CD8-positive, alpha-beta memory T cell (primary cell): ENCODE results near the gene CDH12. TPM values are rescaled to one million over a fixed set of nuclear protein-coding genes. Genes with fewer than 3 reads are reported as not detected.

Source experiments
- CTCF ChIA-PET: fragments of 350-600 bp; sonication (Branson Sonifier 250); formaldehyde crosslinking; loops from one replicate; lab custom pipeline; 2021; ENCODE audit warnings: antibody characterized with exemption; lab: Charles Lee
- POLR2A ChIA-PET: fragments of 350-600 bp; sonication (Branson Sonifier 250); formaldehyde crosslinking; loops from one replicate; lab custom pipeline; 2021; ENCODE audit warnings: antibody characterized with exemption; lab: Charles Lee
- DNase-seq, 5 donors: peaks; one replicate each; pipeline versions ENCODE4 v3.0.0 to v3.0.0-alpha.2; 2020 to 2022; ENCODE audit warnings: mixed read lengths in 1 of 5
- H3K27ac ChIP-seq: one replicate; pipeline ENCODE4 v1.7.0; 2013; ENCODE audit warnings: low read depth, mild to moderate bottlenecking, low read length, moderate library complexity
- H3K27me3 ChIP-seq: 2 replicates; pipeline ENCODE4 v1.7.0; 2013; ENCODE audit warnings: low read length, mild to moderate bottlenecking; ENCODE audit not compliant: insufficient read depth, poor library complexity, severe bottlenecking
- H3K36me3 ChIP-seq: 2 replicates; pipeline ENCODE4 v1.7.0; 2013; ENCODE audit warnings: mild to moderate bottlenecking, low read length, moderate library complexity; ENCODE audit not compliant: insufficient read depth
- H3K4me1 ChIP-seq: 2 replicates; pipeline ENCODE4 v1.7.0; 2013; ENCODE audit warnings: mild to moderate bottlenecking, low read length, moderate library complexity; ENCODE audit not compliant: insufficient read depth
- H3K4me3 ChIP-seq: 2 replicates; pipeline ENCODE4 v1.7.0; 2013; ENCODE audit warnings: mild to moderate bottlenecking, low read length
- H3K9me3 ChIP-seq: 2 replicates; pipeline ENCODE4 v1.7.0; 2013; ENCODE audit warnings: mild to moderate bottlenecking, low read length
- H3K27ac Mint-ChIP-seq, 8 donors: one replicate each; pipeline ENCODE4 v1.8.0; 2020 to 2021; ENCODE audit warnings: mixed read lengths in 8 of 8, mild to moderate bottlenecking in 6 of 8, inconsistent platforms in 3 of 8, moderate library complexity in 3 of 8
- H3K27me3 Mint-ChIP-seq, 2 donors: one replicate each; pipeline ENCODE4 v1.8.0; 2020 to 2021; ENCODE audit warnings: mixed read lengths in 2 of 2, mild to moderate bottlenecking in 1 of 2, moderate library complexity in 1 of 2
- H3K36me3 Mint-ChIP-seq, 3 donors: one replicate each; pipeline ENCODE4 v1.8.0; 2020 to 2021; ENCODE audit warnings: mixed read lengths in 3 of 3, inconsistent platforms in 1 of 3, mild to moderate bottlenecking in 1 of 3
- H3K4me1 Mint-ChIP-seq, 3 donors: one replicate each; pipeline ENCODE4 v1.8.0; 2020 to 2021; ENCODE audit warnings: mixed read lengths in 3 of 3, inconsistent platforms in 1 of 3, mild to moderate bottlenecking in 1 of 3
- H3K4me3 Mint-ChIP-seq, 7 donors: one replicate each; pipeline ENCODE4 v1.8.0; 2020 to 2021; ENCODE audit warnings: mixed read lengths in 7 of 7, mild to moderate bottlenecking in 6 of 7, moderate library complexity in 4 of 7, inconsistent platforms in 2 of 7
- H3K9me3 Mint-ChIP-seq, 5 donors: one replicate each; pipeline ENCODE4 v1.8.0; 2020 to 2022; ENCODE audit warnings: mixed read lengths in 5 of 5, mild to moderate bottlenecking in 3 of 5, moderate library complexity in 2 of 5, inconsistent platforms in 1 of 5
- polyA plus RNA-seq: library from polyadenylated mRNA; unstranded; fragments of 300-500 nt; fragmentation: Illumina TruSeq; gene quantifications from one replicate; pipeline ENCODE4 v1.2.3, GENCODE V29; 2021
- total RNA-seq, 2 experiments: library from RNA; stranded (reverse); gene quantifications; one replicate each; pipeline ENCODE4 v1.2.3, GENCODE V29; 2021

CDH12 gene
- total and polyA plus RNA-seq, 3 experiments from 2014 or later = not detected

- H3K27me3 ChIP-seq = no peaks in the 10 kb centered on the region
- H3K27me3 Mint-ChIP-seq = no peaks in the 10 kb centered on the region
- no peaks in the 10 kb centered on the region for H3K4me1 Mint-ChIP-seq
- H3K36me3 ChIP-seq = no peaks in the 10 kb centered on the region
- H3K4me3 ChIP-seq = no peak overlapping the region
- POLR2A ChIA-PET = no interaction called here
- no peak overlapping the region for H3K27ac Mint-ChIP-seq
- H3K9me3 ChIP-seq = no peaks in the 10 kb centered on the region
- H3K36me3 Mint-ChIP-seq = no peaks in the 10 kb centered on the region
- peaks cover 3 to 28% (median 12%) of the 10 kb centered on the region in 5 donors for H3K9me3 Mint-ChIP-seq
- H3K4me3 Mint-ChIP-seq = no peak overlapping the region
- no peak for DNase-seq
- CTCF ChIA-PET = no interaction called here
- no peaks in the 10 kb centered on the region for H3K4me1 ChIP-seq
- H3K27ac ChIP-seq = no peak overlapping the region
These were observed 764.6 kb downstream of the CDH12 start for GRCh38 chr5:22088517-22088916.

GRCh38 chr5:22079566-22079965, 773.6 kb downstream of the CDH12 start:
- no peaks in the 10 kb centered on the region for H3K27me3 Mint-ChIP-seq
- DNase-seq = no peak
- peaks cover 1 to 25% (median 6%) of the 10 kb centered on the region in 5 donors for H3K9me3 Mint-ChIP-seq
- CTCF ChIA-PET = no interaction called here
- no peaks in the 10 kb centered on the region for H3K36me3 Mint-ChIP-seq
- Histone ChIP-seq H3K27me3 (no peaks in the 10 kb centered on the region), H3K27ac (no peak overlapping the region), H3K9me3 (no peaks in the 10 kb centered on the region), H3K4me1 (no peaks in the 10 kb centered on the region), H3K4me3 (no peak overlapping the region), H3K36me3 (no peaks in the 10 kb centered on the region)
- POLR2A ChIA-PET = no interaction called here
- no peak overlapping the region for H3K4me3 Mint-ChIP-seq
- no peak overlapping the region for H3K27ac Mint-ChIP-seq
- H3K4me1 Mint-ChIP-seq = no peaks in the 10 kb centered on the region

DNA sequence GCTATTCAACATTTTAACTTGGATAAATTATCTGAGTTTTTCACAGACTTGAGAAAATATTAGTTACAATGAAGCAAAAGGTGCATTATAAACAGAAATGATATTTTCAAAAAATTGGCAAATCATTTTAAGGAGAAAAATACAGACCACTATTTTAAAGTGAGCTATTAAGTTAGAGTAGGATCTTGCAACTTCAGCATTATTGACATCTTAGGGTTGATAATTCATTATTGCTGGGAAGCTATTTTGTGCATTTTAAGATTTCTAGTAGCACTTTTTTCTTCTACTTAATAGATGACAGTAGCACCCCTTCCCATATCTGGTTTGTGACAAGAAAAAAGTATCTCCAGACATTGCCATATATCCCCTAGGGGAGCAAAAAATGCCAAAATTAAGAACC, 774.1 kb downstream of the CDH12 start:
- no peaks in the 10 kb centered on the region for H3K4me1 ChIP-seq
- Mint-ChIP-seq H3K9me3 (peaks cover 4 to 25% (median 7%) of the 10 kb centered on the region in 5 donors), H3K4me1 (no peaks in the 10 kb centered on the region), H3K36me3 (no peaks in the 10 kb centered on the region), H3K27ac (no peak overlapping the region), H3K27me3 (no peaks in the 10 kb centered on the region), H3K4me3 (no peak overlapping the region)
- no peak for DNase-seq
- H3K27ac ChIP-seq = no peak overlapping the region
- H3K27me3 ChIP-seq = no peaks in the 10 kb centered on the region
- H3K4me3 ChIP-seq = no peak overlapping the region
- H3K36me3 ChIP-seq = no peaks in the 10 kb centered on the region
- ChIA-PET CTCF (no interaction called here), POLR2A (no interaction called here)
- H3K9me3 ChIP-seq = no peaks in the 10 kb centered on the region

- Mint-ChIP-seq H3K27me3 (no peaks in the 10 kb centered on the region), H3K4me1 (no peaks in the 10 kb centered on the region), H3K4me3 (no peak overlapping the region), H3K36me3 (no peaks in the 10 kb centered on the region), H3K27ac (no peak overlapping the region), H3K9me3 (peaks cover 6 to 17% (median 13%) of the 10 kb centered on the region in 5 donors)
- CTCF ChIA-PET = no interaction called here
- H3K4me1 ChIP-seq = no peaks in the 10 kb centered on the region
- H3K36me3 ChIP-seq = no peaks in the 10 kb centered on the region
- DNase-seq = no peak
- POLR2A ChIA-PET = no interaction called here
- no peaks in the 10 kb centered on the region for H3K9me3 ChIP-seq
- H3K4me3 ChIP-seq = no peak overlapping the region
- no peaks in the 10 kb centered on the region for H3K27me3 ChIP-seq
- no peak overlapping the region for H3K27ac ChIP-seq
These were observed 776.6 kb downstream of the CDH12 start for GRCh38 chr5:22076586-22076985.

DNA sequence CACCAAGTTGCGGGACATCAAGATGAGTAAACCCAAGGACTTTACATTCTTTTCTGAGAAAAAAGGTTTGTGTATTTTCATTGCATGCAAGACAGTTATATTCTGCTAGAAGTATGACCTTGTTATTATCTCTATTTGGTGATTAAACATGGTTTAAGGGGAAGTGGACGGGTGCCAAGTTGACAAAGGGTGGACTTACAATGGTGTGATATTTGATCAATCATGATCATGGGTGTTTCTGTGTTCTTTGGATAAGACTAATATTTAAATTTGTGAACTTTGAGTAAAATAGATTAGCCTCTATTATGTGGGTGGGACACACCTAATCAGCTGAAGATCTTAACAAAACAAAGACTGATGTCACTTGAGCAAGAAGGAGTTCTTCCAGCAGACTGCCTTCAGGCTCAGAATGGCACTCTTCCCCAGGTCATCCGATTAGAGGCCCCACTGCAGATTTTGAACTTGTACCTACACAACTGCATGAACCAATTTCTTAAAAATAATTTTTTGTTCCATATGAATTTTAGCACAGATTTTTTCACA, 782.9 kb downstream of the CDH12 start:
- H3K27me3 ChIP-seq = no peaks in the 10 kb centered on the region
- no peak for DNase-seq
- H3K4me3 Mint-ChIP-seq = no peak overlapping the region
- no peaks in the 10 kb centered on the region for H3K9me3 ChIP-seq
- no peaks in the 10 kb centered on the region for H3K4me1 Mint-ChIP-seq
- H3K27ac Mint-ChIP-seq = no peak overlapping the region
- no peaks in the 10 kb centered on the region for H3K4me1 ChIP-seq
- CTCF ChIA-PET = no interaction called here
- H3K36me3 Mint-ChIP-seq = no peaks in the 10 kb centered on the region
- no peaks in the 10 kb centered on the region for H3K27me3 Mint-ChIP-seq
- no peak overlapping the region for H3K4me3 ChIP-seq
- no peak overlapping the region for H3K27ac ChIP-seq
- POLR2A ChIA-PET = no interaction called here
- no peaks in the 10 kb centered on the region for H3K36me3 ChIP-seq
- peaks cover 9 to 31% (median 17%) of the 10 kb centered on the region in 5 donors for H3K9me3 Mint-ChIP-seq

DNA sequence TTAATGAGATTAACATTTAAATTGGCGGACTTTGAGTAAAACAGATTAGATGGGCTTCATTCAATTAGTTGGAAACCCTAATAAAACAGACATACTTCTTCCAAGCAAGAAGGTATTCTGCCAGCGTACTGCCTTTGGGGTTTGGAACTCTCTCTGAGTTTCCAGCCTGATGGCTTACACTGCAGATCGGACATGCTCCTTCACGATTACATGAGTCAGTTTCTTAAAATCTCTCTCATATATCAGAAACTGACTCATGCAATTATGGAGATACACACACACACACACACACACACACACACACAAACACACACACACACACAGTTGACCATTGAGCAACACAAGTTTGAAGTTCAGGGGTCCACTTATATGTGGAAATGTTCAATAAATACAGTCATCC, 789.4 kb downstream of the CDH12 start:
- Mint-ChIP-seq H3K36me3 (no peaks in the 10 kb centered on the region), H3K4me3 (no peak overlapping the region), H3K9me3 (peaks cover 0 to 17% (median 14%) of the 10 kb centered on the region in 5 donors), H3K27me3 (no peaks in the 10 kb centered on the region), H3K27ac (no peak overlapping the region), H3K4me1 (no peaks in the 10 kb centered on the region)
- Histone ChIP-seq H3K9me3 (no peaks in the 10 kb centered on the region), H3K27ac (no peak overlapping the region), H3K4me1 (no peaks in the 10 kb centered on the region), H3K36me3 (no peaks in the 10 kb centered on the region), H3K27me3 (no peaks in the 10 kb centered on the region), H3K4me3 (no peak overlapping the region)
- ChIA-PET CTCF (no interaction called here), POLR2A (no interaction called here)
- DNase-seq = no peak

DNA sequence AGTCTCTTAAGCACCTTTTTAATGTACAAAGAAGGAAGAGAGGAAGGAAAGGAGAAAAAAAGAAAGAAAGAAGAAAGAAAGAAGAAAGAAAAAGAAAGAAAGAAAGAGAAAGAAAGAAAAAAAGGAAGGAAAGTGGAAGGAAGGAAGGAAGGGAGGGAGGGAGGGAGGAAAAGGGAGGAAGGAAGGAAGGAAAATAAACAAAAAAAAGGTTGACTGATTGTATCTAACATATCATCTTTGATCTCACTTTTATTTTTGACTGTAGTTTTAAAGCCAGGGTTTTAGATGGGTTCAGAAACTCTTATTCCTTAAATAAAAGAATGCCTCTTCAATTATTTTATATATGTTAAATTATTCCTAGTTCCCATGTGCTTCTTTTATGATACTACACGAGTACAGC, 794.5 kb downstream of the CDH12 start:
- Mint-ChIP-seq H3K9me3 (peaks cover 0 to 28% (median 9%) of the 10 kb centered on the region in 5 donors), H3K4me1 (no peaks in the 10 kb centered on the region), H3K36me3 (no peaks in the 10 kb centered on the region), H3K4me3 (no peak overlapping the region), H3K27ac (no peak overlapping the region), H3K27me3 (no peaks in the 10 kb centered on the region)
- no peak overlapping the region for H3K4me3 ChIP-seq
- DNase-seq = no peak
- H3K36me3 ChIP-seq = no peaks in the 10 kb centered on the region
- H3K4me1 ChIP-seq = no peaks in the 10 kb centered on the region
- no peaks in the 10 kb centered on the region for H3K9me3 ChIP-seq
- ChIA-PET POLR2A (no interaction called here), CTCF (no interaction called here)
- H3K27me3 ChIP-seq = no peaks in the 10 kb centered on the region
- no peak overlapping the region for H3K27ac ChIP-seq

- H3K36me3 Mint-ChIP-seq = no peaks in the 10 kb centered on the region
These were observed 796.1 kb downstream of the CDH12 start for GRCh38 chr5:22057012-22057411.

More at GRCh38 chr5:22057012-22057411, 796.1 kb downstream of the CDH12 start:
- Mint-ChIP-seq H3K4me3 (no peak overlapping the region), H3K9me3 (peaks cover 0 to 24% (median 11%) of the 10 kb centered on the region in 5 donors), H3K4me1 (no peaks in the 10 kb centered on the region), H3K27me3 (no peaks in the 10 kb centered on the region), H3K27ac (no peak overlapping the region)
- H3K4me1 ChIP-seq = no peaks in the 10 kb centered on the region
- DNase-seq = no peak
- ChIA-PET POLR2A (no interaction called here), CTCF (no interaction called here)
- H3K27me3 ChIP-seq = no peaks in the 10 kb centered on the region
- H3K36me3 ChIP-seq = no peaks in the 10 kb centered on the region
- no peak overlapping the region for H3K27ac ChIP-seq
- H3K4me3 ChIP-seq = no peak overlapping the region
- H3K9me3 ChIP-seq = no peaks in the 10 kb centered on the region
